Measurements from ENCODE around the gene IL18R1.

GRCh38 chr2:102418421-102418961 lies 62.9 kb downstream of the IL18R1 start:
- TF ChIP-seq ZFP1 (CRISPR knock-in tag; IDR thresholded peaks at IDR 0.05) (no peak), HOMEZ (CRISPR knock-in tag; IDR thresholded peaks at IDR 0.05) (no peak), SMC3 (conservative IDR thresholded peaks at IDR 0.05; ENCODE audit: insufficient read depth, low read depth, low read length) (no peak), ZNF444 (CRISPR knock-in tag; IDR thresholded peaks at IDR 0.05) (no peak), BACH1 (tag; IDR thresholded peaks at IDR 0.05) (peak; percentile 53; the same call in 1 of the 2 replicates), TEAD4 (IDR thresholded peaks at IDR 0.05; ENCODE audit: low read length) (peak; percentile 86), TEAD4 (CRISPR knock-in tag; IDR thresholded peaks at IDR 0.05; ENCODE audit: borderline replicate concordance) (no peak), FOS (IDR thresholded peaks at IDR 0.05; ENCODE audit: extremely low read depth, insufficient read length) (no peak), ZNF707 (CRISPR knock-in tag; conservative IDR thresholded peaks at IDR 0.05) (no peak), RFX5 (IDR thresholded peaks at IDR 0.05; ENCODE audit: low read depth, low read length) (no peak), RAD51 (IDR thresholded peaks at IDR 0.05; ENCODE audit: borderline replicate concordance, low read depth) (no peak; the same call in 1 of the 2 replicates)
- TF ChIP-seq, protein P1, sequence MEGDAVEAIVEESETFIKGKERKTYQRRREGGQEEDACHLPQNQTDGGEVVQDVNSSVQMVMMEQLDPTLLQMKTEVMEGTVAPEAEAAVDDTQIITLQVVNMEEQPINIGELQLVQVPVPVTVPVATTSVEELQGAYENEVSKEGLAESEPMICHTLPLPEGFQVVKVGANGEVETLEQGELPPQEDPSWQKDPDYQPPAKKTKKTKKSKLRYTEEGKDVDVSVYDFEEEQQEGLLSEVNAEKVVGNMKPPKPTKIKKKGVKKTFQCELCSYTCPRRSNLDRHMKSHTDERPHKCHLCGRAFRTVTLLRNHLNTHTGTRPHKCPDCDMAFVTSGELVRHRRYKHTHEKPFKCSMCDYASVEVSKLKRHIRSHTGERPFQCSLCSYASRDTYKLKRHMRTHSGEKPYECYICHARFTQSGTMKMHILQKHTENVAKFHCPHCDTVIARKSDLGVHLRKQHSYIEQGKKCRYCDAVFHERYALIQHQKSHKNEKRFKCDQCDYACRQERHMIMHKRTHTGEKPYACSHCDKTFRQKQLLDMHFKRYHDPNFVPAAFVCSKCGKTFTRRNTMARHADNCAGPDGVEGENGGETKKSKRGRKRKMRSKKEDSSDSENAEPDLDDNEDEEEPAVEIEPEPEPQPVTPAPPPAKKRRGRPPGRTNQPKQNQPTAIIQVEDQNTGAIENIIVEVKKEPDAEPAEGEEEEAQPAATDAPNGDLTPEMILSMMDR (IDR thresholded peaks at IDR 0.05 in 2 of 3, conservative IDR thresholded peaks at IDR 0.05 in 1 of 3; ENCODE audit: insufficient read depth in 2 of 3, low read depth in 1 of 3, low read length in 3 of 3) = no peak
- TF ChIP-seq, protein P2, sequence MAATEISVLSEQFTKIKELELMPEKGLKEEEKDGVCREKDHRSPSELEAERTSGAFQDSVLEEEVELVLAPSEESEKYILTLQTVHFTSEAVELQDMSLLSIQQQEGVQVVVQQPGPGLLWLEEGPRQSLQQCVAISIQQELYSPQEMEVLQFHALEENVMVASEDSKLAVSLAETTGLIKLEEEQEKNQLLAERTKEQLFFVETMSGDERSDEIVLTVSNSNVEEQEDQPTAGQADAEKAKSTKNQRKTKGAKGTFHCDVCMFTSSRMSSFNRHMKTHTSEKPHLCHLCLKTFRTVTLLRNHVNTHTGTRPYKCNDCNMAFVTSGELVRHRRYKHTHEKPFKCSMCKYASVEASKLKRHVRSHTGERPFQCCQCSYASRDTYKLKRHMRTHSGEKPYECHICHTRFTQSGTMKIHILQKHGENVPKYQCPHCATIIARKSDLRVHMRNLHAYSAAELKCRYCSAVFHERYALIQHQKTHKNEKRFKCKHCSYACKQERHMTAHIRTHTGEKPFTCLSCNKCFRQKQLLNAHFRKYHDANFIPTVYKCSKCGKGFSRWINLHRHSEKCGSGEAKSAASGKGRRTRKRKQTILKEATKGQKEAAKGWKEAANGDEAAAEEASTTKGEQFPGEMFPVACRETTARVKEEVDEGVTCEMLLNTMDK (IDR thresholded peaks at IDR 0.05; ENCODE audit: borderline replicate concordance, insufficient read depth, low read depth, low read length, poor library complexity, severe bottlenecking) = no peak

All from K562 (cell line).